Neural cell (in vitro differentiated cells): Measurements from ENCODE around the gene TMEM50A.
"Not testable (repeated sequence)": the region's sequence is repeated elsewhere in the genome, so short reads cannot be mapped to it uniquely, and the experiment has no call there.

Experiments
- EP300 ChIP-seq: fragments of 450-650 bp; conservative IDR thresholded peaks from 2 replicates; pipeline ENCODE4 v1.6.1; 2014; ENCODE audit warnings: antibody characterized with exemption, mild to moderate bottlenecking, moderate library complexity; ENCODE audit not compliant: poor library complexity, severe bottlenecking
- EZH2 ChIP-seq: fragments of 200-600, 300-800 bp; shearing (Covaris generic), sonication (generic); IDR thresholded peaks from 2 replicates; pipeline ENCODE4 v1.6.1; 2014; ENCODE audit warnings: antibody characterized with exemption, low read length, borderline replicate concordance, mild to moderate bottlenecking; ENCODE audit not compliant: insufficient read depth, poor library complexity, severe bottlenecking
- POLR2AphosphoS5 ChIP-seq: IDR thresholded peaks from 2 replicates; pipeline ENCODE4 v1.6.1; 2012
- RAD21 ChIP-seq: fragments of 450-650 bp; conservative IDR thresholded peaks from 2 replicates; pipeline ENCODE4 v1.6.1; 2014; ENCODE audit warnings: antibody characterized with exemption, mild to moderate bottlenecking, moderate library complexity
- TAF1 ChIP-seq: IDR thresholded peaks from 2 replicates; pipeline ENCODE4 v1.6.1; 2012; ENCODE audit warnings: low read depth
- TF ChIP-seq, protein P1 (sequence below): fragments of 450-650 bp; IDR thresholded peaks from 2 replicates; pipeline ENCODE4 v1.5.1; 2014; ENCODE audit warnings: antibody characterized with exemption, mild to moderate bottlenecking, moderate library complexity; ENCODE audit not compliant: poor library complexity, severe bottlenecking
- TF ChIP-seq, protein P2 (sequence below): IDR thresholded peaks from 2 replicates; pipeline ENCODE4 v1.6.1; 2012; ENCODE audit warnings: borderline replicate concordance

- TF ChIP-seq, protein P1, sequence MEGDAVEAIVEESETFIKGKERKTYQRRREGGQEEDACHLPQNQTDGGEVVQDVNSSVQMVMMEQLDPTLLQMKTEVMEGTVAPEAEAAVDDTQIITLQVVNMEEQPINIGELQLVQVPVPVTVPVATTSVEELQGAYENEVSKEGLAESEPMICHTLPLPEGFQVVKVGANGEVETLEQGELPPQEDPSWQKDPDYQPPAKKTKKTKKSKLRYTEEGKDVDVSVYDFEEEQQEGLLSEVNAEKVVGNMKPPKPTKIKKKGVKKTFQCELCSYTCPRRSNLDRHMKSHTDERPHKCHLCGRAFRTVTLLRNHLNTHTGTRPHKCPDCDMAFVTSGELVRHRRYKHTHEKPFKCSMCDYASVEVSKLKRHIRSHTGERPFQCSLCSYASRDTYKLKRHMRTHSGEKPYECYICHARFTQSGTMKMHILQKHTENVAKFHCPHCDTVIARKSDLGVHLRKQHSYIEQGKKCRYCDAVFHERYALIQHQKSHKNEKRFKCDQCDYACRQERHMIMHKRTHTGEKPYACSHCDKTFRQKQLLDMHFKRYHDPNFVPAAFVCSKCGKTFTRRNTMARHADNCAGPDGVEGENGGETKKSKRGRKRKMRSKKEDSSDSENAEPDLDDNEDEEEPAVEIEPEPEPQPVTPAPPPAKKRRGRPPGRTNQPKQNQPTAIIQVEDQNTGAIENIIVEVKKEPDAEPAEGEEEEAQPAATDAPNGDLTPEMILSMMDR: not testable (repeated sequence)
- not testable (repeated sequence) for TF ChIP-seq POLR2AphosphoS5, EZH2, RAD21, EP300, TAF1
- TF ChIP-seq, protein P2, sequence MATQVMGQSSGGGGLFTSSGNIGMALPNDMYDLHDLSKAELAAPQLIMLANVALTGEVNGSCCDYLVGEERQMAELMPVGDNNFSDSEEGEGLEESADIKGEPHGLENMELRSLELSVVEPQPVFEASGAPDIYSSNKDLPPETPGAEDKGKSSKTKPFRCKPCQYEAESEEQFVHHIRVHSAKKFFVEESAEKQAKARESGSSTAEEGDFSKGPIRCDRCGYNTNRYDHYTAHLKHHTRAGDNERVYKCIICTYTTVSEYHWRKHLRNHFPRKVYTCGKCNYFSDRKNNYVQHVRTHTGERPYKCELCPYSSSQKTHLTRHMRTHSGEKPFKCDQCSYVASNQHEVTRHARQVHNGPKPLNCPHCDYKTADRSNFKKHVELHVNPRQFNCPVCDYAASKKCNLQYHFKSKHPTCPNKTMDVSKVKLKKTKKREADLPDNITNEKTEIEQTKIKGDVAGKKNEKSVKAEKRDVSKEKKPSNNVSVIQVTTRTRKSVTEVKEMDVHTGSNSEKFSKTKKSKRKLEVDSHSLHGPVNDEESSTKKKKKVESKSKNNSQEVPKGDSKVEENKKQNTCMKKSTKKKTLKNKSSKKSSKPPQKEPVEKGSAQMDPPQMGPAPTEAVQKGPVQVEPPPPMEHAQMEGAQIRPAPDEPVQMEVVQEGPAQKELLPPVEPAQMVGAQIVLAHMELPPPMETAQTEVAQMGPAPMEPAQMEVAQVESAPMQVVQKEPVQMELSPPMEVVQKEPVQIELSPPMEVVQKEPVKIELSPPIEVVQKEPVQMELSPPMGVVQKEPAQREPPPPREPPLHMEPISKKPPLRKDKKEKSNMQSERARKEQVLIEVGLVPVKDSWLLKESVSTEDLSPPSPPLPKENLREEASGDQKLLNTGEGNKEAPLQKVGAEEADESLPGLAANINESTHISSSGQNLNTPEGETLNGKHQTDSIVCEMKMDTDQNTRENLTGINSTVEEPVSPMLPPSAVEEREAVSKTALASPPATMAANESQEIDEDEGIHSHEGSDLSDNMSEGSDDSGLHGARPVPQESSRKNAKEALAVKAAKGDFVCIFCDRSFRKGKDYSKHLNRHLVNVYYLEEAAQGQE: not testable (repeated sequence)
These were observed 40.2 kb downstream of the TMEM50A start for GRCh38 chr1:25378367-25378766.
